Tibial artery (tissue), 4 donors: ENCODE data around the gene MARK1.

Experiments
- DNase-seq, 2 donors: peaks; one replicate each; pipeline ENCODE4 v3.0.0-alpha.2; 2019
- H3K27ac ChIP-seq, 2 donors: fragments of 200-600 bp; sonication (generic) in 1 of 2; 1 replicate in 1 of 2; 2 replicates in 1 of 2; pipeline ENCODE4 v1.5.1; 2018 to 2019; ENCODE audit warnings: mild to moderate bottlenecking in 1 of 2
- H3K27me3 ChIP-seq, 2 donors: fragments of 200-600 bp; sonication (generic) in 1 of 2; one replicate each; pipeline versions ENCODE4 v1.5.1 to v1.6.0; 2016 to 2019
- H3K36me3 ChIP-seq, 3 donors: fragments of 200-600 bp; sonication (generic) in 2 of 3; one replicate each; pipeline ENCODE4 v1.5.1; 2016 to 2019; ENCODE audit warnings: mild to moderate bottlenecking in 2 of 3
- H3K4me1 ChIP-seq, 4 donors: fragments of 200-600 bp; sonication (generic) in 2 of 4; 1 replicate in 3 of 4; 2 replicates in 1 of 4; pipeline ENCODE4 v1.5.1; 2016 to 2019
- H3K4me3 ChIP-seq, 2 donors: fragments of 200-600 bp; sonication (generic) in 1 of 2; 1 replicate in 1 of 2; 2 replicates in 1 of 2; pipeline ENCODE4 v1.5.1; 2018 to 2019; ENCODE audit warnings: mild to moderate bottlenecking in 2 of 2
- H3K9me3 ChIP-seq, 3 donors: fragments of 200-600 bp; sonication (generic) in 1 of 3; one replicate each; pipeline ENCODE4 v1.5.1; 2016 to 2019
- CTCF ChIP-seq, 2 experiments: fragments of 200-600 bp in 1 of 2; fragments of 450-650 bp in 1 of 2; IDR thresholded peaks; one replicate each; pipeline ENCODE4 v1.5.1; 2017 to 2019; ENCODE audit warnings: antibody characterized with exemption in 2 of 2, mild to moderate bottlenecking in 1 of 2, moderate library complexity in 1 of 2
- intact Hi-C: fragments of 100-400 bp; cut with DNase I; formaldehyde crosslinking; loops from one replicate; pipeline ENCODE4 v1.15.0; 2023; ENCODE audit warnings: low total_unique reads

Gene MARK1

DNA sequence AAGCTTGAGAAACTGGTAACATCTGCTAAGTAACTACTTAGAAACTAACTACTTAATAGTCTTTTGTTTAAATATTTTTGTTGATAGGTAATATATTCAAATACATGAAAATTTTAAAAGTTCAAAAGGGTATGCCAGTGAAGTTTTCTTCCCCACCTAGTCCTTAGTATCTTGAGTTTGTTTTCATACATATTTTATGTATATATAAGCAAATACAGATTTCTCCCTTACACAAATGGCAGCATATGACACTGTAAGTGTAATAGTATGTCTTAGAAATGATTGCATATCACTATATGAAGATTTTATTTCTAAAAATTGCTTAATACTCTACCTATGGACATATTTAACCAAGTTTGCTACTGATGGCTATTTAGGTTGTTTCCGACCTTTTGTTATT is 38.9 kb downstream of the MARK1 start:
- Histone ChIP-seq H3K36me3 (no peaks in the 10 kb centered on the region), H3K9me3 (no peaks in the 10 kb centered on the region), H3K27ac (no peak overlapping the region), H3K4me3 (no peak overlapping the region), H3K27me3 (no peaks in the 10 kb centered on the region), H3K4me1 (peaks cover 0 to 41% (median 0%) of the 10 kb centered on the region in 4 donors)
- TF ChIP-seq CTCF (IDR thresholded peaks at IDR 0.05): no peak
- DNase-seq: no peak
- intact Hi-C loops: no loop called here

GRCh38 chr1:220572416-220572815 is 44.5 kb downstream of the MARK1 start:
- intact Hi-C loops: no loop called here

DNA sequence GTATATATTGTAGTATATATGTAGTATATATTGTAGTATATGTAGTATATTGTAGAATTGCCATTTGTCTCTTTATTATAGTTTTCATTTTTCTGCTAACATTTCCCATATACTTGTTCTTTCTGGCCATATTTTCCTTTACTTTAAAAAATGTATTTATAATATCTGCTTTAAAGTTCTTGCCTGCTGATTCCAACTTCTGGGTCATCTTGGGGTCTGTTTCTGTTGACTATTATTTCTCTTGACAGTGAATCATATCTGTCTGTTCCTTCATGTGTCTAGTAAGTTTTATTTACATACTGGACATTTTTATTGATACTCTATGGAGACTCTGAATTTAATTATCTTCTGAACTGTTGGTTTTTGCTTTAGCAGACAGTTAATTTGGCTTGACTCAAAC is 45.9 kb downstream of the MARK1 start:
- H3K4me3 ChIP-seq: no peak overlapping the region
- H3K9me3 ChIP-seq: peaks cover 0 to 24% (median 8%) of the 10 kb centered on the region in 3 donors
- H3K27me3 ChIP-seq: no peaks in the 10 kb centered on the region
- TF ChIP-seq CTCF (IDR thresholded peaks at IDR 0.05): no peak
- intact Hi-C loops: no loop called here
- no peak for DNase-seq
- H3K4me1 ChIP-seq: no peaks in the 10 kb centered on the region
- no peak overlapping the region for H3K27ac ChIP-seq
- peaks cover 0 to 4% (median 0%) of the 10 kb centered on the region in 3 donors for H3K36me3 ChIP-seq

More at GRCh38 chr1:220572416-220572815, 44.5 kb downstream of the MARK1 start:
- Histone ChIP-seq H3K9me3 (peaks cover 0 to 24% (median 8%) of the 10 kb centered on the region in 3 donors), H3K27ac (no peak overlapping the region), H3K27me3 (no peaks in the 10 kb centered on the region), H3K36me3 (peaks cover 0 to 4% (median 0%) of the 10 kb centered on the region in 3 donors), H3K4me3 (no peak overlapping the region), H3K4me1 (peaks cover 0 to 6% (median 0%) of the 10 kb centered on the region in 4 donors)
- TF ChIP-seq CTCF (IDR thresholded peaks at IDR 0.05): no peak
- no peak for DNase-seq

DNA sequence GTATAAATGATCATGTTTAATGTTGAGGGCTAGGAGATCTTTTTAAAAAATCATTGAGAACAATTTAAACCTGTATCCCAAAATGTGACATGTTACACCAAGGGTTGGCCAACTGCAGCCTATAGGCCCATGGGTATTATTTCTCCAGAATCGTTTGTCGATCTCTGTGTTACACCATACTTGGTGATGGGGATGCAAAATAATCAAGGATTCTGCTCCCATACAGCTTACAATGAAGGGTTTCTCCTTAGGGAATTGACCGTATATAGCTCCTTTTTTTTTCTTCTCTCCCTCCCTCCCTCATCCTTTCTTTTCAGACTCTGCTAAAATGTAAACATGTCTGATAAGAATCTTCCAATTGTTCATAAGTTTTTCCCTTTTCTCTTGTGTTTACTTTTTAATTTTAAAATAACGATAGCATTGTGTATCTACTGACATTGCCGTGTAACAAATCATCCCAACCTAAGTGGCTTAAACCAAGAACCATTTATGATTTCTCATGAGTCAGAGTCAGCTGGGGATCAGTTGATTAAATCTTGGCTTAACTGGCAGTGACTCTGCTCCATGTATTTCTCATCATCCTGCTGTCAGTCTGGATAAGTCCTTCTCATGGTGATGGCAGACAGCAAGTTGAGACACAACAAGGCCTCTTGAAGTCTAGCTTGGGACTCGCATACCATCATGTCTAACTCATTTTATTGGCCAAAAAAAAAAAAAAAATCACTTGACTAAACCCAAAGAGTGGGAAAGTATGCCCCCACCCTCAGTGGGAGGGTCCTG is 48.0 kb downstream of the MARK1 start:
- no peak for TF ChIP-seq CTCF (IDR thresholded peaks at IDR 0.05)
- H3K27ac ChIP-seq: no peak overlapping the region
- no peak for DNase-seq
- intact Hi-C loops: no loop called here
- no peak overlapping the region for H3K4me3 ChIP-seq
- H3K9me3 ChIP-seq: peaks cover 0 to 24% (median 8%) of the 10 kb centered on the region in 3 donors
- no peaks in the 10 kb centered on the region for H3K4me1 ChIP-seq
- no peaks in the 10 kb centered on the region for H3K27me3 ChIP-seq
- peaks cover 0 to 4% (median 0%) of the 10 kb centered on the region in 3 donors for H3K36me3 ChIP-seq

- H3K27me3 ChIP-seq: no peaks in the 10 kb centered on the region
- no peak for DNase-seq
- no peak for TF ChIP-seq CTCF (IDR thresholded peaks at IDR 0.05)
- peaks cover 0 to 4% (median 0%) of the 10 kb centered on the region in 3 donors for H3K36me3 ChIP-seq
- H3K27ac ChIP-seq: no peak overlapping the region
- intact Hi-C loops: no loop called here
- H3K4me1 ChIP-seq: peaks cover 0 to 6% (median 0%) of the 10 kb centered on the region in 4 donors
- H3K4me3 ChIP-seq: no peak overlapping the region
- H3K9me3 ChIP-seq: peaks cover 0 to 17% (median 8%) of the 10 kb centered on the region in 3 donors
Measured at GRCh38 chr1:220577926-220578325, 50.0 kb downstream of the MARK1 start.
